Body of pancreas (tissue), 4 donors: ENCODE results near the gene STOML1. TPM values are rescaled to one million over a fixed set of nuclear protein-coding genes. Genes with fewer than 3 reads are reported as not detected.

Experiments
- ATAC-seq: fragments of 150-250 bp; one replicate; pipeline ENCODE4 v1.9.1; 2016
- DNase-seq, 4 donors: peaks; one replicate each; pipeline ENCODE4 v3.0.0-alpha.2; 2019
- H3K27ac ChIP-seq, 4 donors: fragments of 200-600 bp; sonication (generic); 1 replicate in 3 of 4; 2 replicates in 1 of 4; pipeline versions ENCODE4 v1.5.1 to v1.6.1; 2016 to 2019; ENCODE audit warnings: mild to moderate bottlenecking in 1 of 4, mixed read lengths in 1 of 4, moderate library complexity in 1 of 4
- H3K27me3 ChIP-seq, 2 donors: fragments of 200-600 bp; sonication (generic); one replicate each; pipeline ENCODE4 v1.6.0; 2016; ENCODE audit warnings: mild to moderate bottlenecking in 1 of 2
- H3K36me3 ChIP-seq, 2 donors: fragments of 200-600 bp; sonication (generic); replicated peaks in 1 of 2; 2 replicates each; pipeline ENCODE4 v1.5.1; 2016; ENCODE audit warnings: low read depth in 2 of 2; ENCODE audit not compliant: insufficient read depth in 1 of 2
- H3K4me1 ChIP-seq: fragments of 200-600 bp; sonication (generic); one replicate; pipeline ENCODE4 v1.6.0; 2016
- H3K4me3 ChIP-seq, 2 donors: fragments of 200-600 bp; sonication (generic); 1 replicate in 1 of 2; 2 replicates in 1 of 2; pipeline ENCODE4 v1.5.1; 2016 to 2019
- H3K9me3 ChIP-seq, 3 donors: fragments of 200-600 bp; sonication (generic); 1 replicate in 2 of 3; 2 replicates in 1 of 3; pipeline ENCODE4 v1.5.1; 2016
- CTCF ChIP-seq, 7 experiments: fragments of 450-650 bp in 4 of 7; fragments of 200-600 bp in 3 of 7; sonication (generic) in 3 of 7; IDR thresholded peaks; one replicate each; pipeline ENCODE4 v1.5.1; 2016 to 2019; ENCODE audit warnings: antibody characterized with exemption in 7 of 7
- POLR2A ChIP-seq, 3 donors: fragments of 450-650 bp; IDR thresholded peaks; one replicate each; pipeline ENCODE4 v1.6.1; 2016; ENCODE audit warnings: antibody characterized with exemption in 3 of 3, mild to moderate bottlenecking in 2 of 3
- WGBS, 2 donors: methylation state at CpG; one replicate each; pipeline ENCODE4 v1.1.5; 2017; 5-methylcytosine and 5-hydroxymethylcytosine counted together
- intact Hi-C: fragments of 100-400 bp; cut with DNase I; formaldehyde crosslinking; loops from one replicate; pipeline ENCODE4 v1.15.1; 2023
- total RNA-seq, 2 donors: library from RNA; depleted of rRNA; stranded (reverse); fragments of >200 nt; gene quantifications; one replicate each; pipeline ENCODE4 v1.1.0, GENCODE V29; 2016

Gene STOML1
- total RNA-seq, 2 donors from 2014 or later, result 6.0 to 10.2 TPM

GRCh38 chr15:73959801-73960200, 32.3 kb downstream of the STOML1 start:
- Histone ChIP-seq H3K9me3 (no peaks in the 10 kb centered on the region), H3K27me3 (peaks cover 0 to under 1% of the 10 kb centered on the region in 2 donors), H3K27ac (no peak overlapping the region), H3K36me3 (no peaks in the 10 kb centered on the region), H3K4me3 (no peak overlapping the region), H3K4me1 (peaks cover 2% of the 10 kb centered on the region)
- TF ChIP-seq POLR2A (IDR thresholded peaks at IDR 0.05), result no peak
- TF ChIP-seq CTCF (IDR thresholded peaks at IDR 0.05), result no peak
- ATAC-seq, result no peak
- intact Hi-C loops, result no loop called here
- 72 to 77% methylated on average over 6 of the region's 6 CpGs for WGBS, 2 donors
- DNase-seq, result no peak

- Histone ChIP-seq H3K27me3 (no peaks in the 10 kb centered on the region), H3K36me3 (no peaks in the 10 kb centered on the region), H3K9me3 (no peaks in the 10 kb centered on the region), H3K4me1 (no peaks in the 10 kb centered on the region), H3K4me3 (no peak overlapping the region), H3K27ac (no peak overlapping the region)
- TF ChIP-seq POLR2A (IDR thresholded peaks at IDR 0.05) (no peak), CTCF (IDR thresholded peaks at IDR 0.05) (no peak)
- DNase-seq (no peak), ATAC-seq (no peak)
- intact Hi-C loops, result no loop called here
- WGBS, 2 donors, result 30 to 47% methylated on average over 7 to 8 of the region's 8 CpGs
These were observed 33.0 kb downstream of the STOML1 start for GRCh38 chr15:73959012-73959581.

GRCh38 chr15:73957785-73958184, 34.3 kb downstream of the STOML1 start:
- DNase-seq, result no peak

GRCh38 chr15:73957276-73957675, 34.8 kb downstream of the STOML1 start:
- DNase-seq (no peak), ATAC-seq (no peak)
- Histone ChIP-seq H3K9me3 (no peaks in the 10 kb centered on the region), H3K27me3 (no peaks in the 10 kb centered on the region), H3K27ac (no peak overlapping the region), H3K36me3 (no peaks in the 10 kb centered on the region), H3K4me3 (no peak overlapping the region), H3K4me1 (no peaks in the 10 kb centered on the region)
- intact Hi-C loops, result no loop called here
- TF ChIP-seq CTCF (IDR thresholded peaks at IDR 0.05) (no peak), POLR2A (IDR thresholded peaks at IDR 0.05) (no peak)
- 72 to 76% methylated on average over 8 of the region's 8 CpGs for WGBS, 2 donors

More at GRCh38 chr15:73957785-73958184, 34.3 kb downstream of the STOML1 start:
- no peaks in the 10 kb centered on the region for H3K9me3 ChIP-seq
- no peak for ATAC-seq
- no peaks in the 10 kb centered on the region for H3K36me3 ChIP-seq
- TF ChIP-seq POLR2A (IDR thresholded peaks at IDR 0.05) (no peak), CTCF (IDR thresholded peaks at IDR 0.05) (no peak)
- H3K4me1 ChIP-seq, result no peaks in the 10 kb centered on the region
- 64 to 79% methylated on average over 2 of the region's 2 CpGs for WGBS, 2 donors
- no peak overlapping the region for H3K27ac ChIP-seq
- intact Hi-C loops, result no loop called here
- no peaks in the 10 kb centered on the region for H3K27me3 ChIP-seq
- H3K4me3 ChIP-seq, result no peak overlapping the region

- Histone ChIP-seq H3K9me3 (no peaks in the 10 kb centered on the region), H3K27me3 (no peaks in the 10 kb centered on the region), H3K27ac (no peak overlapping the region), H3K36me3 (no peaks in the 10 kb centered on the region), H3K4me1 (peaks cover 2% of the 10 kb centered on the region), H3K4me3 (no peak overlapping the region)
- DNase-seq (peak in 1 of 4 donors; percentile 20), ATAC-seq (peak; percentile 35)
- TF ChIP-seq CTCF (IDR thresholded peaks at IDR 0.05) (no peak), POLR2A (IDR thresholded peaks at IDR 0.05) (no peak)
- intact Hi-C loops, result no loop called here
- 37 to 40% methylated on average over 8 to 9 of the region's 9 CpGs for WGBS, 2 donors
These were observed 35.4 kb downstream of the STOML1 start for GRCh38 chr15:73956743-73957135.
